SK-N-SH treated with all-trans-retinoic acid at 6 μM for 48 hours (cell line): ENCODE data around the gene ARFIP1.

Source experiments
- ATAC-seq: fragments of 200-7000 bp; cut with Tn5 transposase; 3 replicates; pipeline ENCODE4 v1.9.1; 2020; ENCODE audit warnings: mild to moderate bottlenecking, moderate library complexity
- BACH2 ChIP-seq: fragments of 250-450 bp; sonication (Bioruptor Pico); IDR thresholded peaks from 2 replicates; pipeline ENCODE4 v1.9.0; 2021; ENCODE audit warnings: mild to moderate bottlenecking, borderline replicate concordance
- CSDC2 ChIP-seq: fragments of 250-450 bp; sonication (Bioruptor Pico); IDR thresholded peaks from 2 replicates; pipeline ENCODE4 v1.5.0; 2020; ENCODE audit warnings: mild to moderate bottlenecking, moderate library complexity
- GLIS3 ChIP-seq: fragments of 250-450 bp; sonication (Bioruptor Pico); IDR thresholded peaks from 2 replicates; pipeline ENCODE4 v1.5.0; 2020; ENCODE audit warnings: mild to moderate bottlenecking, moderate library complexity
- ISL1 ChIP-seq: fragments of 250-450 bp; sonication (Bioruptor Pico); IDR thresholded peaks from 2 replicates; pipeline ENCODE4 v2.1.2; 2022; ENCODE audit warnings: mild to moderate bottlenecking, moderate library complexity
- OSR1 ChIP-seq: fragments of 250-450 bp; sonication (Bioruptor Pico); IDR thresholded peaks from 2 replicates; pipeline ENCODE4 v1.8.0; 2022; ENCODE audit warnings: moderate library complexity, mild to moderate bottlenecking, inconsistent platforms
- PPARA ChIP-seq: fragments of 250-450 bp; sonication (Bioruptor Pico); IDR thresholded peaks from 2 replicates; pipeline ENCODE4 v1.5.0; 2020; ENCODE audit warnings: mild to moderate bottlenecking, borderline replicate concordance
- RARB ChIP-seq: fragments of 250-450 bp; sonication (Bioruptor Pico); IDR thresholded peaks from 2 replicates; pipeline ENCODE4 v1.8.0; 2021; ENCODE audit warnings: mild to moderate bottlenecking, moderate library complexity
- SNAI2 ChIP-seq: fragments of 250-450 bp; sonication (Bioruptor Pico); IDR thresholded peaks from 2 replicates; pipeline ENCODE4 v1.5.0; 2020; ENCODE audit warnings: mild to moderate bottlenecking, moderate library complexity
- TCF4 ChIP-seq: fragments of 250-450 bp; sonication (Bioruptor Pico); IDR thresholded peaks from 2 replicates; pipeline ENCODE4 v1.8.0; 2021; ENCODE audit warnings: mild to moderate bottlenecking, moderate library complexity, borderline replicate concordance
- TOX ChIP-seq: fragments of 250-450 bp; sonication (Bioruptor Pico); IDR thresholded peaks from 2 replicates; pipeline ENCODE4 v1.8.0; 2021; ENCODE audit warnings: mild to moderate bottlenecking, moderate library complexity, borderline replicate concordance
- ZC3H10 ChIP-seq: fragments of 250-450 bp; sonication (Bioruptor Pico); IDR thresholded peaks from 2 replicates; pipeline ENCODE4 v1.5.1; 2021; ENCODE audit warnings: mild to moderate bottlenecking, moderate library complexity
- ZFP3 ChIP-seq: fragments of 250-450 bp; sonication (Bioruptor Pico); IDR thresholded peaks from 2 replicates; pipeline ENCODE4 v1.5.0; 2020; ENCODE audit warnings: mild to moderate bottlenecking, moderate library complexity
- ZFP30 ChIP-seq: fragments of 450-650 bp; formaldehyde crosslinking; IDR thresholded peaks from 2 replicates; pipeline ENCODE4 v1.5.0; 2022; ENCODE audit warnings: mild to moderate bottlenecking, moderate library complexity
- ZNF565 ChIP-seq: fragments of 450-650 bp; formaldehyde crosslinking; conservative IDR thresholded peaks from 2 replicates; pipeline ENCODE4 v1.5.0; 2020; ENCODE audit warnings: low read depth, mild to moderate bottlenecking, moderate library complexity
- ZNF70 ChIP-seq: fragments of 450-650 bp; formaldehyde crosslinking; IDR thresholded peaks from 2 replicates; pipeline ENCODE4 v1.5.0; 2020; ENCODE audit warnings: mild to moderate bottlenecking, moderate library complexity
- ZNF8 ChIP-seq: fragments of 450-650 bp; formaldehyde crosslinking; IDR thresholded peaks from 2 replicates; pipeline ENCODE4 v1.5.0; 2020; ENCODE audit warnings: mild to moderate bottlenecking, moderate library complexity
- TF ChIP-seq, protein P1 (sequence below): fragments of 250-450 bp; sonication (Bioruptor Pico); IDR thresholded peaks from 2 replicates; pipeline ENCODE4 v1.8.0; 2020; ENCODE audit warnings: mild to moderate bottlenecking, moderate library complexity, borderline replicate concordance
- TF ChIP-seq, protein P2 (sequence below): fragments of 250-450 bp; sonication (Bioruptor Pico); IDR thresholded peaks from 2 replicates; pipeline ENCODE4 v1.5.0; 2020; ENCODE audit warnings: mild to moderate bottlenecking, moderate library complexity
- TF ChIP-seq, protein P3 (sequence below): fragments of 250-450 bp; sonication (Bioruptor Pico); IDR thresholded peaks from 2 replicates; pipeline ENCODE4 v1.5.1; 2021; ENCODE audit warnings: mild to moderate bottlenecking, moderate library complexity

Gene ARFIP1

DNA sequence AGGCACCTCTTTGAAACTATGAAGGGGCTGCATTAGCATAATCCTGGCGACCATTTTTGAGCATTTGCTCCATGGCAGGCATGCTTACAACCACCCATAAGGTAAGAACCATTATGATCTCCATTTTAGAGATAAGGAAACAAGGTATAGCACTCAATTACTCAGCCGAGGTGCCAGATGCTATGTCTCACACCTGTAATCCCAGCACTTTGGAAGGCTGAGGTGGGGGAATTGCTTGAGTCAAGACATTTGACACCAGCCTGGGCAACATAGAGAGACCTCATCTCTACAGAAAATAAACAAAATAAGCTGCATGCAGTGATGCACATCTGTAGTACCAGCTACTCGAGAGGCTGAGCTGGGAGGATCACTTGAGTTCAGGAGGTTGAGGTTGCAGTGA is 43.8 kb upstream of the ARFIP1 start:
- no peak for TF ChIP-seq ZFP3 (CRISPR knock-in tag)
- TF ChIP-seq ISL1 (CRISPR knock-in tag), result no peak
- TF ChIP-seq ZNF8, result no peak
- TF ChIP-seq RARB (CRISPR knock-in tag), result no peak
- TF ChIP-seq, protein P1, sequence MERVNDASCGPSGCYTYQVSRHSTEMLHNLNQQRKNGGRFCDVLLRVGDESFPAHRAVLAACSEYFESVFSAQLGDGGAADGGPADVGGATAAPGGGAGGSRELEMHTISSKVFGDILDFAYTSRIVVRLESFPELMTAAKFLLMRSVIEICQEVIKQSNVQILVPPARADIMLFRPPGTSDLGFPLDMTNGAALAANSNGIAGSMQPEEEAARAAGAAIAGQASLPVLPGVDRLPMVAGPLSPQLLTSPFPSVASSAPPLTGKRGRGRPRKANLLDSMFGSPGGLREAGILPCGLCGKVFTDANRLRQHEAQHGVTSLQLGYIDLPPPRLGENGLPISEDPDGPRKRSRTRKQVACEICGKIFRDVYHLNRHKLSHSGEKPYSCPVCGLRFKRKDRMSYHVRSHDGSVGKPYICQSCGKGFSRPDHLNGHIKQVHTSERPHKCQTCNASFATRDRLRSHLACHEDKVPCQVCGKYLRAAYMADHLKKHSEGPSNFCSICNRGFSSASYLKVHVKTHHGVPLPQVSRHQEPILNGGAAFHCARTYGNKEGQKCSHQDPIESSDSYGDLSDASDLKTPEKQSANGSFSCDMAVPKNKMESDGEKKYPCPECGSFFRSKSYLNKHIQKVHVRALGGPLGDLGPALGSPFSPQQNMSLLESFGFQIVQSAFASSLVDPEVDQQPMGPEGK (CRISPR knock-in tag), result no peak
- no peak for ATAC-seq

DNA sequence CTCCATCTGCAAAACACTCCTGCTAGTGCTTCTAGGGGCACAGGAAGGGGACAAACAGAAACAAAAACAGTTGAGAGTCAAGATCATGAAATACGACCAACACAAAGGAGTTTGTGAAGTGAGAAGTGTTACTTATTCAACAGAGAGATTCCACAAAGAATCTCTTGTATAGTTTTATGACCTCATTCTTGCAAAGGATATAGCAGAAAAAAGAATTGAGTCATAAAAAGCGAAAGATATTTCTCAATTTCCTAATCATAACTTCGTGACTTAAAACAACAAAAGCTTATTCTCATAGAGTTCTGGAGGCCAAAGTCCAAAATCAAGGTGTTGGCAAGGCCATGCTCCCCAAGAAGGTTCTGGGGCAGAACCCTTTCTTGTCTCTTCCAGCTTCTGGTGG is 40.9 kb upstream of the ARFIP1 start:
- no peak for ATAC-seq
- TF ChIP-seq, protein P2, sequence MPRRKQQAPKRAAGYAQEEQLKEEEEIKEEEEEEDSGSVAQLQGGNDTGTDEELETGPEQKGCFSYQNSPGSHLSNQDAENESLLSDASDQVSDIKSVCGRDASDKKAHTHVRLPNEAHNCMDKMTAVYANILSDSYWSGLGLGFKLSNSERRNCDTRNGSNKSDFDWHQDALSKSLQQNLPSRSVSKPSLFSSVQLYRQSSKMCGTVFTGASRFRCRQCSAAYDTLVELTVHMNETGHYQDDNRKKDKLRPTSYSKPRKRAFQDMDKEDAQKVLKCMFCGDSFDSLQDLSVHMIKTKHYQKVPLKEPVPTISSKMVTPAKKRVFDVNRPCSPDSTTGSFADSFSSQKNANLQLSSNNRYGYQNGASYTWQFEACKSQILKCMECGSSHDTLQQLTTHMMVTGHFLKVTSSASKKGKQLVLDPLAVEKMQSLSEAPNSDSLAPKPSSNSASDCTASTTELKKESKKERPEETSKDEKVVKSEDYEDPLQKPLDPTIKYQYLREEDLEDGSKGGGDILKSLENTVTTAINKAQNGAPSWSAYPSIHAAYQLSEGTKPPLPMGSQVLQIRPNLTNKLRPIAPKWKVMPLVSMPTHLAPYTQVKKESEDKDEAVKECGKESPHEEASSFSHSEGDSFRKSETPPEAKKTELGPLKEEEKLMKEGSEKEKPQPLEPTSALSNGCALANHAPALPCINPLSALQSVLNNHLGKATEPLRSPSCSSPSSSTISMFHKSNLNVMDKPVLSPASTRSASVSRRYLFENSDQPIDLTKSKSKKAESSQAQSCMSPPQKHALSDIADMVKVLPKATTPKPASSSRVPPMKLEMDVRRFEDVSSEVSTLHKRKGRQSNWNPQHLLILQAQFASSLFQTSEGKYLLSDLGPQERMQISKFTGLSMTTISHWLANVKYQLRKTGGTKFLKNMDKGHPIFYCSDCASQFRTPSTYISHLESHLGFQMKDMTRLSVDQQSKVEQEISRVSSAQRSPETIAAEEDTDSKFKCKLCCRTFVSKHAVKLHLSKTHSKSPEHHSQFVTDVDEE (CRISPR knock-in tag), result no peak
- no peak for TF ChIP-seq ZC3H10 (CRISPR knock-in tag)
- no peak for TF ChIP-seq BACH2 (CRISPR knock-in tag)
- no peak for TF ChIP-seq PPARA (CRISPR knock-in tag)
- TF ChIP-seq GLIS3 (CRISPR knock-in tag), result no peak
- no peak for TF ChIP-seq SNAI2 (CRISPR knock-in tag)
- TF ChIP-seq, protein P1 (CRISPR knock-in tag), result no peak
- no peak for TF ChIP-seq ZFP3 (CRISPR knock-in tag)
- TF ChIP-seq TCF4 (CRISPR knock-in tag), result no peak
- TF ChIP-seq ZFP30 (CRISPR knock-in tag), result no peak
- TF ChIP-seq, protein P3, sequence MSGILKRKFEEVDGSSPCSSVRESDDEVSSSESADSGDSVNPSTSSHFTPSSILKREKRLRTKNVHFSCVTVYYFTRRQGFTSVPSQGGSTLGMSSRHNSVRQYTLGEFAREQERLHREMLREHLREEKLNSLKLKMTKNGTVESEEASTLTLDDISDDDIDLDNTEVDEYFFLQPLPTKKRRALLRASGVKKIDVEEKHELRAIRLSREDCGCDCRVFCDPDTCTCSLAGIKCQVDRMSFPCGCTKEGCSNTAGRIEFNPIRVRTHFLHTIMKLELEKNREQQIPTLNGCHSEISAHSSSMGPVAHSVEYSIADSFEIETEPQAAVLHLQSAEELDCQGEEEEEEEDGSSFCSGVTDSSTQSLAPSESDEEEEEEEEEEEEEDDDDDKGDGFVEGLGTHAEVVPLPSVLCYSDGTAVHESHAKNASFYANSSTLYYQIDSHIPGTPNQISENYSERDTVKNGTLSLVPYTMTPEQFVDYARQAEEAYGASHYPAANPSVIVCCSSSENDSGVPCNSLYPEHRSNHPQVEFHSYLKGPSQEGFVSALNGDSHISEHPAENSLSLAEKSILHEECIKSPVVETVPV (CRISPR knock-in tag), result no peak
- TF ChIP-seq ZNF8, result no peak
- TF ChIP-seq RARB (CRISPR knock-in tag), result no peak

DNA sequence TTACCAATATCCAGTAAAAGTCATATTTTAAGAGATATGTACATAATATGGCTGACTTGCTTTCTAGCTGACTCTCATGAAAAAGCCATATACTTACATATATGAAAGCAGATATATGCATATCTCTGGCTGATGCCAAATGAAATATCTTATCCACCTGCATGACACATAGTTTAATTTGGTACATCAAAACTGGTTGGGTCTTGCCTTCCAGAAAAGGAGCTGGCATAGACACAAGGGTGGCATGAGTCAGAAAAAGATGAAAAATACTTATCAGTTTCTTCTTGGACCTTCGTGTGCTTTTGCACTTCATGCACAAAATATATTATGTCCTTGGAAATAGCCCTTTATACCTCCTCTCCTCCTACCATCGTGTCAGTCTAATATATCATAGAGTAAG is 32.3 kb upstream of the ARFIP1 start:
- TF ChIP-seq SNAI2 (CRISPR knock-in tag) (no peak), ZNF565 (CRISPR knock-in tag) (no peak), ZNF70 (CRISPR knock-in tag) (no peak)
- no peak for ATAC-seq

DNA sequence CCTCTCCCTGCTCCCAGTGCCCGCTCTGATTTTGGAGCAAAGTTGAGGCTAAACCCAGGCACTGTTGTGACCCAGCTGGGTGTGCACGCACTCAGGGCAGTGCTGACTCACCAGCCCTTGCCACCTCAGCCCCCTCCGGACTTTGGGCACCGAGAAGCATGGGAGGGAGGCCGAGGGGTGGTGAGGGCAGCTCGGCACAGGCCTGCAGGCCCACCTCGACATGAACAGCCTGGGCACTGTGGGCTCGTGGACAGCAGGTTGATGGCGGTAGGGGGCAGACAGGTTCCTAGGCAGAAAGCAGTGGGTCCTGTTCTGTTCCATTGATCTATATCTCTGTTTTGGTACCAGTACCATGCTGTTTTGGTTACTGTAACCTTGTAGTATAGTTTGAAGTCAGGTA is 31.1 kb upstream of the ARFIP1 start:
- no peak for ATAC-seq
- no peak for TF ChIP-seq ZNF70 (CRISPR knock-in tag)
- TF ChIP-seq PPARA (CRISPR knock-in tag), result no peak
- TF ChIP-seq, protein P3 (CRISPR knock-in tag), result no peak
- no peak for TF ChIP-seq ZNF8
- TF ChIP-seq TCF4 (CRISPR knock-in tag), result no peak
- TF ChIP-seq, protein P2 (CRISPR knock-in tag), result no peak
- no peak for TF ChIP-seq ZFP3 (CRISPR knock-in tag)
- no peak for TF ChIP-seq OSR1
- TF ChIP-seq, protein P1 (CRISPR knock-in tag), result no peak
- no peak for TF ChIP-seq ZNF565 (CRISPR knock-in tag)
- no peak for TF ChIP-seq CSDC2
- TF ChIP-seq ISL1 (CRISPR knock-in tag), result no peak
- TF ChIP-seq GLIS3 (CRISPR knock-in tag), result no peak
- no peak for TF ChIP-seq ZFP30 (CRISPR knock-in tag)
- TF ChIP-seq SNAI2 (CRISPR knock-in tag), result no peak
- TF ChIP-seq TOX, result no peak
- TF ChIP-seq BACH2 (CRISPR knock-in tag), result no peak
- TF ChIP-seq RARB (CRISPR knock-in tag), result no peak
